GM06990 (cell line): Measurements from ENCODE around the gene VPS41.

ENCODE experiments used
- DNase-seq: peaks from one replicate; pipeline ENCODE4 v3.0.0-alpha.2; 2011; ENCODE audit not compliant: insufficient read length; ENCODE audit errors: extremely low read depth
- H3K27me3 ChIP-seq: replicated peaks from 2 replicates; pipeline ENCODE4 v1.6.0; 2011; ENCODE audit warnings: low read length; ENCODE audit not compliant: control insufficient read depth, insufficient read depth
- H3K36me3 ChIP-seq: 2 replicates; pipeline ENCODE4 v1.5.1; 2011; ENCODE audit warnings: low read length; ENCODE audit not compliant: control insufficient read depth, insufficient read depth
- H3K4me3 ChIP-seq: replicated peaks from 2 replicates; pipeline ENCODE4 v1.5.1; 2011; ENCODE audit warnings: low read depth, mild to moderate bottlenecking, control low read depth, low read length
- TF ChIP-seq, protein P1 (sequence below): IDR thresholded peaks from 2 replicates; pipeline ENCODE4 v1.5.1; 2011; ENCODE audit warnings: low read length, control low read depth, mild to moderate bottlenecking, inconsistent platforms; ENCODE audit not compliant: insufficient read depth, poor library complexity, severe bottlenecking

The VPS41 gene

DNA sequence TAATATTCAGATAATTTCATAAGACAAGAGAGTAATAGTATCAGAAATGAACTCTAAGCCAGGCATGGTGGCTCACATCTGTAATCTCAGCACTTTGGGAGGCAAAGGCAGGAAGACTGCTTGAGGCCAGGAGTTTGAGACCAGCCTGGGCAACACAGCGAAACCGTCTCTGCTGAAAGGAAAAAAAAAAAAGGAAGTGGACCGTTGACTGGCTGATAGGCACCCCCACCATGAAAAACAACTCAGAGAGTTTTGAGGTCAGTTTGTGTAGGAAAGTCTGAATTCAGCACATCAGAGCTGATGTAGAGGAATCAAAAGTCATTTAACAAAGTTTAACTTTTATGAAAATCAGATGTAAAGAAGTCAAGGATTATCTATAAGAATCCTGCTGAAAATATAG lies 214.7 kb downstream of the VPS41 start:
- Histone ChIP-seq H3K27me3 (no peaks in the 10 kb centered on the region), H3K4me3 (no peak overlapping the region), H3K36me3 (no peaks in the 10 kb centered on the region)
- TF ChIP-seq, protein P1, sequence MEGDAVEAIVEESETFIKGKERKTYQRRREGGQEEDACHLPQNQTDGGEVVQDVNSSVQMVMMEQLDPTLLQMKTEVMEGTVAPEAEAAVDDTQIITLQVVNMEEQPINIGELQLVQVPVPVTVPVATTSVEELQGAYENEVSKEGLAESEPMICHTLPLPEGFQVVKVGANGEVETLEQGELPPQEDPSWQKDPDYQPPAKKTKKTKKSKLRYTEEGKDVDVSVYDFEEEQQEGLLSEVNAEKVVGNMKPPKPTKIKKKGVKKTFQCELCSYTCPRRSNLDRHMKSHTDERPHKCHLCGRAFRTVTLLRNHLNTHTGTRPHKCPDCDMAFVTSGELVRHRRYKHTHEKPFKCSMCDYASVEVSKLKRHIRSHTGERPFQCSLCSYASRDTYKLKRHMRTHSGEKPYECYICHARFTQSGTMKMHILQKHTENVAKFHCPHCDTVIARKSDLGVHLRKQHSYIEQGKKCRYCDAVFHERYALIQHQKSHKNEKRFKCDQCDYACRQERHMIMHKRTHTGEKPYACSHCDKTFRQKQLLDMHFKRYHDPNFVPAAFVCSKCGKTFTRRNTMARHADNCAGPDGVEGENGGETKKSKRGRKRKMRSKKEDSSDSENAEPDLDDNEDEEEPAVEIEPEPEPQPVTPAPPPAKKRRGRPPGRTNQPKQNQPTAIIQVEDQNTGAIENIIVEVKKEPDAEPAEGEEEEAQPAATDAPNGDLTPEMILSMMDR: no peak
- DNase-seq: no peak

GRCh38 chr7:38686888-38687287 lies 222.1 kb downstream of the VPS41 start:
- Histone ChIP-seq H3K4me3 (no peak overlapping the region), H3K36me3 (no peaks in the 10 kb centered on the region), H3K27me3 (peaks cover 3% of the 10 kb centered on the region)
- DNase-seq: no peak
- TF ChIP-seq, protein P1: no peak

- Histone ChIP-seq H3K4me3 (no peak overlapping the region), H3K36me3 (no peaks in the 10 kb centered on the region), H3K27me3 (peaks cover 3% of the 10 kb centered on the region)
- TF ChIP-seq, protein P1: no peak
- no peak for DNase-seq
These were observed 223.1 kb downstream of the VPS41 start for GRCh38 chr7:38685851-38686250.

- TF ChIP-seq, protein P1: no peak
- no peaks in the 10 kb centered on the region for H3K36me3 ChIP-seq
- H3K27me3 ChIP-seq: peaks cover 3% of the 10 kb centered on the region
- DNase-seq: no peak
- no peak overlapping the region for H3K4me3 ChIP-seq
These were observed 226.4 kb downstream of the VPS41 start for GRCh38 chr7:38682606-38683005.

GRCh38 chr7:38681882-38682281 lies 227.1 kb downstream of the VPS41 start:
- DNase-seq: no peak

More at GRCh38 chr7:38681882-38682281, 227.1 kb downstream of the VPS41 start:
- TF ChIP-seq, protein P1: no peak
- no peak overlapping the region for H3K4me3 ChIP-seq
- H3K36me3 ChIP-seq: no peaks in the 10 kb centered on the region
- H3K27me3 ChIP-seq: peaks cover 3% of the 10 kb centered on the region
